Neuronal stem cell (in vitro differentiated cells): ENCODE results near the gene ENTR1.
A peak's percentile ranks its signal among the peaks of the same experiment; 100 is the strongest.

Experiments used
- DNase-seq: peaks from one replicate; pipeline ENCODE4 v3.0.0-alpha.2; 2013; ENCODE audit warnings: low spot score
- H2AFZ ChIP-seq: one replicate; pipeline ENCODE4 v1.6.1; 2013; ENCODE audit warnings: mild to moderate bottlenecking, low read length, inconsistent platforms
- H2AK5ac ChIP-seq: 2 replicates; pipeline ENCODE4 v1.6.1; 2013; ENCODE audit warnings: low read depth, mild to moderate bottlenecking, inconsistent platforms, low read length, moderate library complexity, mixed read lengths
- H2BK120ac ChIP-seq: 2 replicates; pipeline ENCODE4 v1.6.1; 2013; ENCODE audit warnings: low read depth, mild to moderate bottlenecking, inconsistent platforms, low read length, moderate library complexity, mixed read lengths
- H2BK12ac ChIP-seq: one replicate; pipeline ENCODE4 v1.6.1; 2013; ENCODE audit warnings: low read length, inconsistent platforms
- H2BK15ac ChIP-seq: 2 replicates; pipeline ENCODE4 v1.6.1; 2013; ENCODE audit warnings: mild to moderate bottlenecking, low read length, inconsistent platforms, mixed read lengths
- H2BK5ac ChIP-seq: one replicate; pipeline ENCODE4 v1.6.1; 2013; ENCODE audit warnings: inconsistent platforms, mild to moderate bottlenecking, low read length, moderate library complexity
- H3K14ac ChIP-seq: one replicate; pipeline ENCODE4 v1.6.1; 2013; ENCODE audit warnings: low read length, inconsistent platforms
- H3K18ac ChIP-seq: 2 replicates; pipeline ENCODE4 v1.6.1; 2013; ENCODE audit warnings: low read length, inconsistent platforms
- H3K23ac ChIP-seq: 2 replicates; pipeline ENCODE4 v1.6.1; 2013; ENCODE audit warnings: low read depth, mild to moderate bottlenecking, mixed read lengths, low read length, inconsistent platforms; ENCODE audit not compliant: poor library complexity
- H3K27ac ChIP-seq: replicated peaks from 3 replicates; pipeline ENCODE4 v1.5.1; 2013; ENCODE audit warnings: low read length, inconsistent platforms
- H3K27me3 ChIP-seq, 3 experiments: 2 replicates each; pipeline ENCODE4 v1.6.1; 2013; ENCODE audit warnings: low read length in 3 of 3, mild to moderate bottlenecking in 2 of 3, inconsistent platforms in 1 of 3, low read depth in 1 of 3, mixed read lengths in 1 of 3, moderate library complexity in 1 of 3; ENCODE audit not compliant: control insufficient read depth in 3 of 3, insufficient read depth in 3 of 3
- H3K36me3 ChIP-seq, 2 donors: replicated peaks in 1 of 2; 2 replicates each; pipeline ENCODE4 v1.6.1; 2013; ENCODE audit warnings: low read length in 2 of 2; ENCODE audit not compliant: control insufficient read depth in 2 of 2, insufficient read depth in 2 of 2
- H3K4ac ChIP-seq: 2 replicates; pipeline ENCODE4 v1.6.1; 2013; ENCODE audit warnings: inconsistent platforms, mild to moderate bottlenecking, low read length, moderate library complexity
- H3K4me1 ChIP-seq, 2 donors: 1 replicate in 1 of 2; 2 replicates in 1 of 2; pipeline ENCODE4 v1.6.1; 2013; ENCODE audit warnings: low read length in 2 of 2, low read depth in 1 of 2; ENCODE audit not compliant: control insufficient read depth in 2 of 2, insufficient read depth in 1 of 2
- H3K4me2 ChIP-seq: one replicate; pipeline ENCODE4 v1.6.1; 2013; ENCODE audit warnings: mild to moderate bottlenecking, low read length, inconsistent platforms; ENCODE audit not compliant: insufficient read depth, poor library complexity, severe bottlenecking
- H3K4me3 ChIP-seq, 2 donors: 2 replicates each; pipeline ENCODE4 v1.5.1; 2013; ENCODE audit warnings: low read length in 2 of 2, mild to moderate bottlenecking in 2 of 2, inconsistent platforms in 1 of 2, moderate library complexity in 1 of 2
- H3K79me1 ChIP-seq: one replicate; pipeline ENCODE4 v1.6.1; 2013; ENCODE audit warnings: low read depth, mild to moderate bottlenecking, inconsistent platforms, low read length, moderate library complexity
- H3K9ac ChIP-seq: one replicate; pipeline ENCODE4 v1.6.1; 2013; ENCODE audit warnings: mild to moderate bottlenecking, low read depth, low read length, inconsistent platforms; ENCODE audit not compliant: poor library complexity
- H3K9me3 ChIP-seq, 2 donors: replicated peaks in 1 of 2; 2 replicates each; pipeline versions ENCODE3 to v1.6.1; 2013; ENCODE audit warnings: low read length in 2 of 2, mild to moderate bottlenecking in 2 of 2, inconsistent platforms in 1 of 2, low read depth in 1 of 2, mixed read lengths in 1 of 2, moderate library complexity in 1 of 2; ENCODE audit not compliant: control insufficient read depth in 2 of 2, insufficient read depth in 1 of 2
- H4K8ac ChIP-seq: one replicate; pipeline ENCODE4 v1.6.1; 2013; ENCODE audit warnings: low read depth, mild to moderate bottlenecking, inconsistent platforms, low read length, moderate library complexity
- H4K91ac ChIP-seq: one replicate; pipeline ENCODE4 v1.6.1; 2013; ENCODE audit warnings: low read length, low read depth, mild to moderate bottlenecking, inconsistent platforms; ENCODE audit not compliant: poor library complexity
- WGBS, 2 donors: extraction: QIAGEN DNeasy Blood & Tissue Kit; methylation state at CpG; one replicate each; pipeline ENCODE4 v1.1.7; 2013; ENCODE audit warnings: missing lambda C conversion rate in 2 of 2, mixed read lengths in 1 of 2; ENCODE audit not compliant: insufficient read length in 2 of 2, insufficient replicate concordance in 1 of 2; ENCODE audit errors: extremely low coverage in 2 of 2; 5-methylcytosine and 5-hydroxymethylcytosine counted together

The ENTR1 gene

GRCh38 chr9:136399176-136400037, 11.0 kb downstream of the ENTR1 start:
- no peak for DNase-seq
- Histone ChIP-seq H3K14ac (peak overlapping the region; percentile 89), H4K8ac (no peak overlapping the region), H3K23ac (peak overlapping the region; percentile 97), H3K27me3 (no peaks in the 10 kb centered on the region), H3K9me3 (no peaks in the 10 kb centered on the region), H2BK120ac (no peak overlapping the region), H2BK5ac (peak overlapping the region; percentile 66), H4K91ac (no peak overlapping the region), H3K4ac (peak overlapping the region; percentile 84), H3K79me1 (peaks cover 22% of the 10 kb centered on the region), H3K36me3 (peaks cover 48 to 69% of the 10 kb centered on the region in 2 donors), H2AK5ac (peak overlapping the region; percentile 75), H3K4me1 (peaks cover 8 to 15% of the 10 kb centered on the region in 2 donors), H3K18ac (peak overlapping the region; percentile 94), H3K9ac (peak overlapping the region; percentile 97), H2BK12ac (peak overlapping the region; percentile 90), H3K4me2 (peak overlapping the region; percentile 99), H3K4me3 (peak overlapping the region; percentile 94 to 99), H3K27ac (no peak overlapping the region), H2AFZ (peak overlapping the region; percentile 84), H2BK15ac (no peak overlapping the region)
- WGBS, 2 donors, result no CpG with 5 or more reads among the region's 67 CpGs

- no peak for DNase-seq
- H3K36me3 ChIP-seq, result peaks cover 49 to 69% of the 10 kb centered on the region in 2 donors
Measured at GRCh38 chr9:136398286-136398685, 12.1 kb downstream of the ENTR1 start.

GRCh38 chr9:136397643-136398042, 12.8 kb downstream of the ENTR1 start:
- H3K27me3 ChIP-seq, result no peaks in the 10 kb centered on the region
- H3K18ac ChIP-seq, result no peak overlapping the region
- H3K79me1 ChIP-seq, result peaks cover 23% of the 10 kb centered on the region
- H3K23ac ChIP-seq, result no peak overlapping the region
- no peak overlapping the region for H3K9ac ChIP-seq
- no peak overlapping the region for H2AFZ ChIP-seq
- H3K36me3 ChIP-seq, result peaks cover 54 to 74% of the 10 kb centered on the region in 2 donors
- peaks cover 8 to 15% of the 10 kb centered on the region in 2 donors for H3K4me1 ChIP-seq
- no CpG with 5 or more reads among the region's 6 CpGs for WGBS, 2 donors
- no peak overlapping the region for H3K4me2 ChIP-seq
- H2BK120ac ChIP-seq, result no peak overlapping the region
- H2AK5ac ChIP-seq, result no peak overlapping the region
- no peak for DNase-seq
- H4K91ac ChIP-seq, result no peak overlapping the region
- H3K27ac ChIP-seq, result no peak overlapping the region
- no peak overlapping the region for H2BK15ac ChIP-seq
- no peak overlapping the region for H3K4ac ChIP-seq
- no peak overlapping the region for H4K8ac ChIP-seq
- H2BK12ac ChIP-seq, result no peak overlapping the region
- H3K4me3 ChIP-seq, result no peak overlapping the region
- H2BK5ac ChIP-seq, result no peak overlapping the region
- H3K14ac ChIP-seq, result no peak overlapping the region
- no peaks in the 10 kb centered on the region for H3K9me3 ChIP-seq

More at GRCh38 chr9:136398286-136398685, 12.1 kb downstream of the ENTR1 start:
- H3K4me3 ChIP-seq, result peak overlapping the region in 1 of 2 donors; percentile 99
- no peak overlapping the region for H3K4me2 ChIP-seq
- no peak overlapping the region for H2AK5ac ChIP-seq
- H3K9me3 ChIP-seq, result no peaks in the 10 kb centered on the region
- peak overlapping the region; percentile 68 for H3K23ac ChIP-seq
- no peak overlapping the region for H2BK12ac ChIP-seq
- peaks cover 8 to 15% of the 10 kb centered on the region in 2 donors for H3K4me1 ChIP-seq
- H3K4ac ChIP-seq, result no peak overlapping the region
- no peak overlapping the region for H3K14ac ChIP-seq
- no peak overlapping the region for H4K91ac ChIP-seq
- peaks cover 22% of the 10 kb centered on the region for H3K79me1 ChIP-seq
- no peak overlapping the region for H2AFZ ChIP-seq
- no peaks in the 10 kb centered on the region for H3K27me3 ChIP-seq
- no peak overlapping the region for H3K27ac ChIP-seq
- H3K9ac ChIP-seq, result no peak overlapping the region
- H2BK5ac ChIP-seq, result no peak overlapping the region
- no CpG with 5 or more reads among the region's 12 CpGs for WGBS, 2 donors
- no peak overlapping the region for H2BK120ac ChIP-seq
- no peak overlapping the region for H4K8ac ChIP-seq
- H2BK15ac ChIP-seq, result no peak overlapping the region
- no peak overlapping the region for H3K18ac ChIP-seq

GRCh38 chr9:136396219-136396515, 14.2 kb downstream of the ENTR1 start:
- Histone ChIP-seq H2BK15ac (no peak overlapping the region), H3K79me1 (peaks cover 26% of the 10 kb centered on the region), H2BK12ac (no peak overlapping the region), H2BK5ac (no peak overlapping the region), H3K4ac (no peak overlapping the region), H3K27ac (no peak overlapping the region), H3K14ac (no peak overlapping the region), H4K91ac (no peak overlapping the region), H3K18ac (no peak overlapping the region), H2BK120ac (no peak overlapping the region), H3K9me3 (no peaks in the 10 kb centered on the region), H2AK5ac (no peak overlapping the region), H3K4me2 (no peak overlapping the region), H3K36me3 (peaks cover 54 to 76% of the 10 kb centered on the region in 2 donors), H3K4me1 (peaks cover 7 to 15% of the 10 kb centered on the region in 2 donors), H3K9ac (no peak overlapping the region), H2AFZ (no peak overlapping the region), H3K27me3 (no peaks in the 10 kb centered on the region), H3K23ac (no peak overlapping the region), H4K8ac (no peak overlapping the region), H3K4me3 (no peak overlapping the region)
- no CpG with 5 or more reads among the region's 4 CpGs for WGBS, 2 donors
- no peak for DNase-seq
